GM23338 (cell line): ENCODE results near the gene NEB. TPM values are rescaled to one million over a fixed set of nuclear protein-coding genes. Genes with fewer than 3 reads are reported as not detected.

ENCODE experiments used
- ATAC-seq: fragments of 200-7000 bp; cut with Tn5 transposase; 3 replicates; pipeline ENCODE4 v1.9.1; 2020
- DNase-seq: peaks from one replicate; pipeline ENCODE4 v3.0.0-alpha.2; 2015; ENCODE audit warnings: low spot score
- H2AFZ ChIP-seq: fragments of 200-600 bp; sonication (generic); 2 replicates; pipeline ENCODE4 v1.8.0; 2016; ENCODE audit warnings: antibody characterized with exemption, mild to moderate bottlenecking, moderate library complexity
- H3F3A ChIP-seq: fragments of 200-600 bp; sonication (generic); replicated peaks from 2 replicates; pipeline ENCODE4 v1.8.0; 2017; ENCODE audit warnings: antibody characterized with exemption, mixed run types, low read depth
- H3K27ac ChIP-seq: fragments of 200-600 bp; sonication (generic); 2 replicates; pipeline ENCODE4 v1.6.1; 2016; ENCODE audit warnings: low read depth
- H3K27me3 ChIP-seq: fragments of 200-600 bp; sonication (generic); 2 replicates; pipeline ENCODE4 v1.8.0; 2016; ENCODE audit warnings: mild to moderate bottlenecking, mixed run types, moderate library complexity; ENCODE audit not compliant: insufficient read depth
- H3K36me3 ChIP-seq: fragments of 200-600 bp; sonication (generic); 2 replicates; pipeline ENCODE4 v1.8.0; 2016; ENCODE audit warnings: mild to moderate bottlenecking; ENCODE audit not compliant: insufficient read depth
- H3K4me1 ChIP-seq: fragments of 200-600 bp; sonication (generic); 2 replicates; pipeline ENCODE4 v1.8.0; 2016; ENCODE audit warnings: mild to moderate bottlenecking, moderate library complexity; ENCODE audit not compliant: insufficient read depth
- H3K4me2 ChIP-seq: fragments of 200-600 bp; sonication (generic); 2 replicates; pipeline ENCODE4 v1.7.1; 2017; ENCODE audit warnings: mixed run types
- H3K4me3 ChIP-seq: fragments of 200-600 bp; sonication (generic); 2 replicates; pipeline ENCODE4 v1.6.1; 2016; ENCODE audit warnings: mixed run types
- H3K79me2 ChIP-seq: fragments of 200-600 bp; sonication (generic); replicated peaks from 2 replicates; pipeline ENCODE4 v1.8.0; 2017; ENCODE audit warnings: mild to moderate bottlenecking; ENCODE audit not compliant: insufficient read depth
- H3K9me2 ChIP-seq: fragments of 200-600 bp; sonication (generic); 2 replicates; pipeline ENCODE4 v1.8.0; 2017; ENCODE audit not compliant: insufficient read depth
- H4K20me1 ChIP-seq: fragments of 200-600 bp; sonication (generic); replicated peaks from 2 replicates; pipeline ENCODE4 v1.8.0; 2017; ENCODE audit warnings: mild to moderate bottlenecking; ENCODE audit not compliant: insufficient read depth
- H3K27ac Mint-ChIP-seq: 2 replicates; pipeline ENCODE4 v1.8.0; 2020; ENCODE audit warnings: inconsistent platforms, mild to moderate bottlenecking, moderate library complexity, mixed read lengths
- H3K27me3 Mint-ChIP-seq: 3 replicates; pipeline ENCODE4 v1.8.0; 2022; ENCODE audit warnings: low read depth, mild to moderate bottlenecking, moderate library complexity, mixed read lengths, inconsistent platforms; ENCODE audit not compliant: insufficient read depth, poor library complexity
- H3K36me3 Mint-ChIP-seq: 3 replicates; pipeline ENCODE4 v1.8.0; 2021; ENCODE audit warnings: low read depth, mild to moderate bottlenecking, inconsistent platforms, moderate library complexity, mixed read lengths
- H3K4me1 Mint-ChIP-seq: 3 replicates; pipeline ENCODE4 v1.8.0; 2020; ENCODE audit warnings: mild to moderate bottlenecking, inconsistent platforms, mixed read lengths
- H3K4me3 Mint-ChIP-seq: 3 replicates; pipeline ENCODE4 v1.8.0; 2021; ENCODE audit warnings: moderate library complexity, mild to moderate bottlenecking, inconsistent platforms, mixed read lengths
- H3K9me3 Mint-ChIP-seq: 3 replicates; pipeline ENCODE4 v1.8.0; 2020; ENCODE audit warnings: moderate library complexity, mild to moderate bottlenecking, inconsistent platforms, mixed read lengths
- CTCF ChIP-seq, 2 experiments: fragments of 200-600 bp in 1 of 2; sonication (generic) in 1 of 2; conservative IDR thresholded peaks; 2 replicates each; pipeline versions ENCODE4 v1.5.1 to v1.6.1; 2016 to 2017; ENCODE audit warnings: antibody characterized with exemption in 2 of 2, low read depth in 2 of 2, mild to moderate bottlenecking in 2 of 2, moderate library complexity in 1 of 2
- EZH2 ChIP-seq: fragments of 200-600 bp; sonication (generic); IDR thresholded peaks from one replicate; pipeline ENCODE4 v1.8.0; 2017; ENCODE audit warnings: antibody characterized with exemption, mild to moderate bottlenecking, low read depth; ENCODE audit not compliant: unreplicated experiment
- EZH2phosphoT487 ChIP-seq: fragments of 200-600 bp; sonication (generic); IDR thresholded peaks from one replicate; pipeline ENCODE4 v1.8.1; 2018; ENCODE audit warnings: antibody characterized with exemption; ENCODE audit not compliant: unreplicated experiment
- JUNB ChIP-seq: IDR thresholded peaks from one replicate; pipeline ENCODE4 v1.6.1; 2016; ENCODE audit warnings: antibody characterized with exemption; ENCODE audit not compliant: unreplicated experiment
- NANOG ChIP-seq: IDR thresholded peaks from 2 replicates; pipeline ENCODE4 v1.6.1; 2016; ENCODE audit warnings: antibody characterized with exemption, borderline replicate concordance
- POLR2AphosphoS5 ChIP-seq: IDR thresholded peaks from 2 replicates; pipeline ENCODE4 v1.6.1; 2016; ENCODE audit warnings: antibody characterized with exemption, low read depth
- ZNF114 ChIP-seq: fragments of 250-450 bp; sonication (Bioruptor Pico); IDR thresholded peaks from 2 replicates; pipeline ENCODE4 v1.5.0; 2020; ENCODE audit warnings: mild to moderate bottlenecking, moderate library complexity
- ZNF331 ChIP-seq: fragments of 250-450 bp; sonication (Bioruptor Pico); IDR thresholded peaks from 2 replicates; pipeline ENCODE4 v1.5.0; 2020; ENCODE audit warnings: low read depth, mild to moderate bottlenecking, moderate library complexity
- polyA plus RNA-seq: library from polyadenylated mRNA; unstranded; fragments of >200 nt; fragmentation: Nextera tagmentation; extraction: Ambion mirVana; gene quantifications from 2 replicates; pipeline ENCODE4 v1.2.1, GENCODE V29; 2016
- total RNA-seq: library from RNA; depleted of rRNA; stranded (reverse); fragments of >200 nt; shearing (Covaris generic); gene quantifications from 2 replicates; pipeline ENCODE4 v1.2.3, GENCODE V29; 2014
- TF ChIP-seq, protein P1 (sequence below): IDR thresholded peaks from one replicate; pipeline ENCODE4 v1.6.1; 2018; ENCODE audit warnings: antibody characterized with exemption; ENCODE audit not compliant: unreplicated experiment
- TF ChIP-seq, protein P2 (sequence below): fragments of 250-450 bp; sonication (Bioruptor Pico); IDR thresholded peaks from 2 replicates; pipeline ENCODE4 v1.5.0; 2020; ENCODE audit warnings: mild to moderate bottlenecking, moderate library complexity

Gene NEB
- total and polyA plus RNA-seq, 2 experiments from 2014 or later = 6.2 to 13.7 TPM

DNA sequence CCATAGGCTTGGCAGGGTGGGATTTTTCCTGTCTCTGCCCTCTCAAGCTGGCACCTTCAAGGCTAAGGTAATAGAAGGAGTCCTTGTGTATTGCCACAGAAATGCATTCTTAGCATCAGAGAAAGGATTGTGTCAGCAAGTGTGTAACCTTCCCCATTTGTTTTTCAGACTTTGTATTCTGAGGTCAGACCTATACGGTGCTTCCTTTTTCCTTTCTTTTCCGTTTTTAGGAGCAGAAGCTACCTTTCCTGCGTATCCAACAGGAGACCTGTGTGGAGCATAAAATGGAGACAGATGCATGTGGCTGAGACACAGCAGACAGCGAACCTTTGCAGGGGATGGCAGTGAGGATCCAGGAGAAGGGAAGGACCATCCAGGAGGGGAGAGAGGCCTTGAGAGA lies 47.4 kb upstream of the NEB start (continued):
- TF ChIP-seq CTCF (conservative IDR thresholded peaks at IDR 0.05; ENCODE audit: low read depth in 2 of 2) (no peak), ZNF331 (CRISPR knock-in tag) (no peak), NANOG (no peak), POLR2AphosphoS5 (no peak)

- Histone ChIP-seq H3F3A (no peaks in the 10 kb centered on the region), H3K79me2 (no peaks in the 10 kb centered on the region), H3K4me3 (no peak overlapping the region), H3K36me3 (peaks cover 9% of the 10 kb centered on the region; the same call in 1 of the 2 replicates), H2AFZ (no peak overlapping the region), H3K27ac (no peak overlapping the region), H3K4me2 (no peak overlapping the region), H4K20me1 (no peaks in the 10 kb centered on the region), H3K4me1 (no peaks in the 10 kb centered on the region), H3K27me3 (no peaks in the 10 kb centered on the region), H3K9me2 (0 out of 2 replicates have a peak, but pooled peaks cover 3% of the 10 kb centered on the region)
- Mint-ChIP-seq H3K4me3 (no peak overlapping the region), H3K27ac (no peak overlapping the region), H3K9me3 (peaks cover 7% of the 10 kb centered on the region; the same call in 1 of the 3 replicates), H3K4me1 (0 out of 3 replicates have a peak, but pooled peaks cover 2% of the 10 kb centered on the region), H3K27me3 (no peaks in the 10 kb centered on the region), H3K36me3 (peaks cover 36% of the 10 kb centered on the region)
- no peak for DNase-seq
- ATAC-seq = no peak
- TF ChIP-seq, protein P1, sequence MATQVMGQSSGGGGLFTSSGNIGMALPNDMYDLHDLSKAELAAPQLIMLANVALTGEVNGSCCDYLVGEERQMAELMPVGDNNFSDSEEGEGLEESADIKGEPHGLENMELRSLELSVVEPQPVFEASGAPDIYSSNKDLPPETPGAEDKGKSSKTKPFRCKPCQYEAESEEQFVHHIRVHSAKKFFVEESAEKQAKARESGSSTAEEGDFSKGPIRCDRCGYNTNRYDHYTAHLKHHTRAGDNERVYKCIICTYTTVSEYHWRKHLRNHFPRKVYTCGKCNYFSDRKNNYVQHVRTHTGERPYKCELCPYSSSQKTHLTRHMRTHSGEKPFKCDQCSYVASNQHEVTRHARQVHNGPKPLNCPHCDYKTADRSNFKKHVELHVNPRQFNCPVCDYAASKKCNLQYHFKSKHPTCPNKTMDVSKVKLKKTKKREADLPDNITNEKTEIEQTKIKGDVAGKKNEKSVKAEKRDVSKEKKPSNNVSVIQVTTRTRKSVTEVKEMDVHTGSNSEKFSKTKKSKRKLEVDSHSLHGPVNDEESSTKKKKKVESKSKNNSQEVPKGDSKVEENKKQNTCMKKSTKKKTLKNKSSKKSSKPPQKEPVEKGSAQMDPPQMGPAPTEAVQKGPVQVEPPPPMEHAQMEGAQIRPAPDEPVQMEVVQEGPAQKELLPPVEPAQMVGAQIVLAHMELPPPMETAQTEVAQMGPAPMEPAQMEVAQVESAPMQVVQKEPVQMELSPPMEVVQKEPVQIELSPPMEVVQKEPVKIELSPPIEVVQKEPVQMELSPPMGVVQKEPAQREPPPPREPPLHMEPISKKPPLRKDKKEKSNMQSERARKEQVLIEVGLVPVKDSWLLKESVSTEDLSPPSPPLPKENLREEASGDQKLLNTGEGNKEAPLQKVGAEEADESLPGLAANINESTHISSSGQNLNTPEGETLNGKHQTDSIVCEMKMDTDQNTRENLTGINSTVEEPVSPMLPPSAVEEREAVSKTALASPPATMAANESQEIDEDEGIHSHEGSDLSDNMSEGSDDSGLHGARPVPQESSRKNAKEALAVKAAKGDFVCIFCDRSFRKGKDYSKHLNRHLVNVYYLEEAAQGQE = no peak
- TF ChIP-seq ZNF114 (CRISPR knock-in tag) = no peak
- no peak for TF ChIP-seq ZNF331 (CRISPR knock-in tag)
- TF ChIP-seq EZH2phosphoT487 = no peak
- no peak for TF ChIP-seq CTCF (conservative IDR thresholded peaks at IDR 0.05; ENCODE audit: low read depth in 2 of 2)
- no peak for TF ChIP-seq EZH2
- TF ChIP-seq JUNB = no peak
- TF ChIP-seq, protein P2, sequence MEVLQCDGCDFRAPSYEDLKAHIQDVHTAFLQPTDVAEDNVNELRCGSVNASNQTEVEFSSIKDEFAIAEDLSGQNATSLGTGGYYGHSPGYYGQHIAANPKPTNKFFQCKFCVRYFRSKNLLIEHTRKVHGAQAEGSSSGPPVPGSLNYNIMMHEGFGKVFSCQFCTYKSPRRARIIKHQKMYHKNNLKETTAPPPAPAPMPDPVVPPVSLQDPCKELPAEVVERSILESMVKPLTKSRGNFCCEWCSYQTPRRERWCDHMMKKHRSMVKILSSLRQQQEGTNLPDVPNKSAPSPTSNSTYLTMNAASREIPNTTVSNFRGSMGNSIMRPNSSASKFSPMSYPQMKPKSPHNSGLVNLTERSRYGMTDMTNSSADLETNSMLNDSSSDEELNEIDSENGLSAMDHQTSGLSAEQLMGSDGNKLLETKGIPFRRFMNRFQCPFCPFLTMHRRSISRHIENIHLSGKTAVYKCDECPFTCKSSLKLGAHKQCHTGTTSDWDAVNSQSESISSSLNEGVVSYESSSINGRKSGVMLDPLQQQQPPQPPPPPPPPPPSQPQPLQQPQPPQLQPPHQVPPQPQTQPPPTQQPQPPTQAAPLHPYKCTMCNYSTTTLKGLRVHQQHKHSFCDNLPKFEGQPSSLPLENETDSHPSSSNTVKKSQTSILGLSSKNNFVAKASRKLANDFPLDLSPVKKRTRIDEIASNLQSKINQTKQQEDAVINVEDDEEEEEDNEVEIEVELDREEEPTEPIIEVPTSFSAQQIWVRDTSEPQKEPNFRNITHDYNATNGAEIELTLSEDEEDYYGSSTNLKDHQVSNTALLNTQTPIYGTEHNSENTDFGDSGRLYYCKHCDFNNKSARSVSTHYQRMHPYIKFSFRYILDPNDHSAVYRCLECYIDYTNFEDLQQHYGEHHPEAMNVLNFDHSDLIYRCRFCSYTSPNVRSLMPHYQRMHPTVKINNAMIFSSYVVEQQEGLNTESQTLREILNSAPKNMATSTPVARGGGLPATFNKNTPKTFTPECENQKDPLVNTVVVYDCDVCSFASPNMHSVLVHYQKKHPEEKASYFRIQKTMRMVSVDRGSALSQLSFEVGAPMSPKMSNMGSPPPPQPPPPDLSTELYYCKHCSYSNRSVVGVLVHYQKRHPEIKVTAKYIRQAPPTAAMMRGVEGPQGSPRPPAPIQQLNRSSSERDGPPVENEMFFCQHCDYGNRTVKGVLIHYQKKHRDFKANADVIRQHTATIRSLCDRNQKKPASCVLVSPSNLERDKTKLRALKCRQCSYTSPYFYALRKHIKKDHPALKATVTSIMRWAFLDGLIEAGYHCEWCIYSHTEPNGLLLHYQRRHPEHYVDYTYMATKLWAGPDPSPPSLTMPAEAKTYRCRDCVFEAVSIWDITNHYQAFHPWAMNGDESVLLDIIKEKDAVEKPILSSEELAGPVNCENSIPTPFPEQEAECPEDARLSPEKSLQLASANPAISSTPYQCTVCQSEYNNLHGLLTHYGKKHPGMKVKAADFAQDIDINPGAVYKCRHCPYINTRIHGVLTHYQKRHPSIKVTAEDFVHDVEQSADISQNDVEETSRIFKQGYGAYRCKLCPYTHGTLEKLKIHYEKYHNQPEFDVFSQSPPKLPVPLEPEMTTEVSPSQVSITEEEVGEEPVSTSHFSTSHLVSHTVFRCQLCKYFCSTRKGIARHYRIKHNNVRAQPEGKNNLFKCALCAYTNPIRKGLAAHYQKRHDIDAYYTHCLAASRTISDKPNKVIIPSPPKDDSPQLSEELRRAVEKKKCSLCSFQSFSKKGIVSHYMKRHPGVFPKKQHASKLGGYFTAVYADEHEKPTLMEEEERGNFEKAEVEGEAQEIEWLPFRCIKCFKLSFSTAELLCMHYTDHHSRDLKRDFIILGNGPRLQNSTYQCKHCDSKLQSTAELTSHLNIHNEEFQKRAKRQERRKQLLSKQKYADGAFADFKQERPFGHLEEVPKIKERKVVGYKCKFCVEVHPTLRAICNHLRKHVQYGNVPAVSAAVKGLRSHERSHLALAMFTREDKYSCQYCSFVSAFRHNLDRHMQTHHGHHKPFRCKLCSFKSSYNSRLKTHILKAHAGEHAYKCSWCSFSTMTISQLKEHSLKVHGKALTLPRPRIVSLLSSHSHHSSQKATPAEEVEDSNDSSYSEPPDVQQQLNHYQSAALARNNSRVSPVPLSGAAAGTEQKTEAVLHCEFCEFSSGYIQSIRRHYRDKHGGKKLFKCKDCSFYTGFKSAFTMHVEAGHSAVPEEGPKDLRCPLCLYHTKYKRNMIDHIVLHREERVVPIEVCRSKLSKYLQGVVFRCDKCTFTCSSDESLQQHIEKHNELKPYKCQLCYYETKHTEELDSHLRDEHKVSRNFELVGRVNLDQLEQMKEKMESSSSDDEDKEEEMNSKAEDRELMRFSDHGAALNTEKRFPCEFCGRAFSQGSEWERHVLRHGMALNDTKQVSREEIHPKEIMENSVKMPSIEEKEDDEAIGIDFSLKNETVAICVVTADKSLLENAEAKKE (CRISPR knock-in tag) = no peak
Measured at GRCh38 chr2:151780938-151781337, 46.7 kb upstream of the NEB start.
